Hindlimb muscle (tissue), 1 donor: Measurements from ENCODE around the gene TM4SF18. TPM values are rescaled to one million over a fixed set of nuclear protein-coding genes. Genes with fewer than 3 reads are reported as not detected.
"Not testable (repeated sequence)": the region's sequence is repeated elsewhere in the genome, so short reads cannot be mapped to it uniquely, and the experiment has no call there.

ENCODE experiments used
- DNase-seq: peaks from one replicate; pipeline ENCODE4 v3.0.0-alpha.2; 2013
- polyA plus RNA-seq: library from polyadenylated mRNA; unstranded; fragments of 120-200 nt; gene quantifications from one replicate; pipeline ENCODE4 v1.2.1, GENCODE V29; 2013; ENCODE audit not compliant: insufficient read length

TM4SF18 gene
- polyA plus RNA-seq, 1 donor = 12.9 TPM

GRCh38 chr3:149368201-149368673, 34.8 kb upstream of the TM4SF18 start:
- no peak for DNase-seq

GRCh38 chr3:149366941-149367840, 33.8 kb upstream of the TM4SF18 start:
- DNase-seq = no peak

- no peak for DNase-seq
These were observed 32.6 kb upstream of the TM4SF18 start for GRCh38 chr3:149366031-149366430.

- no peak for DNase-seq
These were observed 31.2 kb upstream of the TM4SF18 start for GRCh38 chr3:149364624-149365023.

GRCh38 chr3:149363053-149363452, 29.6 kb upstream of the TM4SF18 start:
- DNase-seq = no peak

DNA sequence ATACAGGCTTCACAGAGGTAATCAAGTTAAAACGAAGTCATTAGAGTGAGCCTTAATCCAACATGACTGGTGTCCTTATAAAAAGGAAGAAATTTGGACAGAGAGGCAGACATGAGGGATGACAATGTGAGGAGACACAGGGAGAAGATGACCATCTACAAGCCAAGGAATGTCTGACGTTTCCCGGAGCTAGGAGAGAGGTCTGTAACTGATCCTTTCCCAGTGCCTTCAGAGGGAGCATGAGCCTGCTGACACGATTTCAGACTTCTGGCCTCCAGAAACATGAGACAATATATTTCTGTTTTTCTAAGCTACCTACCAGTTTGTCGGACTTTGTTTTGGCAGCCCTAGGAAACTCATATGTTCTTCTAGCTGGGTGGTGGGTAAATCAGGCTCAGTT, 28.9 kb upstream of the TM4SF18 start:
- no peak for DNase-seq

DNA sequence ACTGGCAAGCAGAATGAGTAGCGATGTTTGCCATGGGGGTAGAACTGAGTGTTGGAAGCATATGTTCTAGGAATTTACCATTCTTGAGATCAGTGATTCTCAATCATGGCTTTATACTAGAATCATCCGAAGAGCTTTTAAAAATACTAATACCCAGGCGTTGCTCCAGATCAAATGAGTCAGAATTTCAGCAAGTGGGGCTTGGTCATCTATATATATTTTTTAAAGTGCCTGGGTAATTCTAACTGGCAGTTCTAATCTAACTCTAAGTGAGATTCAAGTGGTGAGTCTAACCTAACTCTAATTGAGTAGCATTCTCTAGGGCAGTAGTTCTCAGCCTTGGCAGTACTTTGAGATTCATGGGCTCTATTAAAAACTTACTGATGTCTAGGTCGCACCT, 23.2 kb upstream of the TM4SF18 start:
- DNase-seq = no peak

- DNase-seq = no peak
These were observed 22.7 kb upstream of the TM4SF18 start for GRCh38 chr3:149356044-149356592.

DNA sequence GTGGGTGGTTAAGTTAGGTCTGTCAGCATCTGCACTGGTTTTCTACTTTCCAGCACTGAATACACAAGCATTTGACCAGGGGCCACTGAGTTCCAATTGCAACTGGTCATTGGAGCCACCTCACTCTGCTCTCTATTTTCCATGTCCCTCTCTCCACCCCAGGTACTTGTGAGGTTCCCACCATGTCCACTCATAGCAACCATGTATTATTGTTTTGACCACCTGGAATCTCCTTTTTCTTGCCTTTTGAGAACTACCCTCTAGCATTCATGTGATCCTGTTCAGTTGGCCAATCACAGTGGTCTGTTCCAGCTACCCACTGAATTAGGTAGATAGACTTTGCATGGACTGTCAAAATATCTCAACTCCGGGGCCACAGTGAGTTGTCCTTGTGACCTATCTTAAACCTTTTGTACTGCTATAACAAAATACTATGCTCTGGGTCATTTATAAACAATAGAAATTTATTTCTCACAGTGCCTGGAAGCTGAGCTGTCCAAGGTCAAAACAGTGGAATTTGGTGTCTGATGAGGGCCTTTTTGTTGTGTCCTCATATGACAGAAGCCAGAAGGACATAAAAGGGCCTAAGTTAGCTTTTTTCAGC, 20.2 kb upstream of the TM4SF18 start:
- no peak for DNase-seq

- no peak for DNase-seq
These were observed 19.1 kb upstream of the TM4SF18 start for GRCh38 chr3:149352556-149352955.

- DNase-seq = no peak
These were observed 10.5 kb upstream of the TM4SF18 start for GRCh38 chr3:149343951-149344350.

DNA sequence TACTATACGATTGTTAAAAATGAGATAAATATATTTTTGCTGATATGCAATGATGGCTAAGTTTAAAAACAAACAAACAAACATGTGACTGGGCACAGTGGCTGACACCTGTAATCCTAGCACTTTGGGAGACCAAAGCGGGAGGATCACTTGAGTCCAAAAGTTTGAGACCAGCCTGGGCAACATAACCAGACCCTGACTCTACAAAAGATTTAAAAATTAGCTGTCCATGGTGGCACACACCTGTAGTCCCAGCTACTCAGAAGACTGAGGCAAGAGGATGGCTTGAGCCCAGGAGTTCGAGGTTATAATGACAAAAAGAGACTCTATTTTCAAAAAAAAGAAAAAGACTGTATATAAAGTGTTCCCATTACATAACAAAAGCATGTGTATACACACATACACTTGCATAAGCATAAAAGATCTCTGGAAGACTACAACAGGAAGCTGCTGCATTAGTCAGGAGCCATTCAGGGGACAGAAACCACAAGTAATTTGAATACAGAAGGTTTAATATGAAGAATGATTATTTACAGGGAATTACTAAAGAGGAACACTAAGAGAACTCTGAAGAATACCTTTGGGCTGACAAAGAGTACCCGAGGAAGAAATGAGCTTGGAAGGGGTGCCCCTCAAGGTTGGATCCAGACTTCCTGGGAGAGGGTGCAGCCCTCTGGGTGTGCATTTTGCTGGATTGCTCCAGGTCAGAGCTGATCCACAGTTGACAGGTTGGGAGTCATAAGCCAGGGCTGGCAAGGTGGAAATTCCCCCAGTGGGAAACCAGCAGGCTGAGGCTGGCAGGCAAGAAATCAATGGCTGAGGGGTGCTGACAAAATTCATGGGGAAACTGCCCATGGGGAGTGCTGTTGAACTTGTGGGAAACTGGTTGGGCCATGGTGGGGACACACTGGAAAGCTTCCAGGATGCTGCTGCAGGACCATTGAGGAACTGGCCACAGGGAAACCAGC, 9.3 kb upstream of the TM4SF18 start:
- no peak for DNase-seq

DNA sequence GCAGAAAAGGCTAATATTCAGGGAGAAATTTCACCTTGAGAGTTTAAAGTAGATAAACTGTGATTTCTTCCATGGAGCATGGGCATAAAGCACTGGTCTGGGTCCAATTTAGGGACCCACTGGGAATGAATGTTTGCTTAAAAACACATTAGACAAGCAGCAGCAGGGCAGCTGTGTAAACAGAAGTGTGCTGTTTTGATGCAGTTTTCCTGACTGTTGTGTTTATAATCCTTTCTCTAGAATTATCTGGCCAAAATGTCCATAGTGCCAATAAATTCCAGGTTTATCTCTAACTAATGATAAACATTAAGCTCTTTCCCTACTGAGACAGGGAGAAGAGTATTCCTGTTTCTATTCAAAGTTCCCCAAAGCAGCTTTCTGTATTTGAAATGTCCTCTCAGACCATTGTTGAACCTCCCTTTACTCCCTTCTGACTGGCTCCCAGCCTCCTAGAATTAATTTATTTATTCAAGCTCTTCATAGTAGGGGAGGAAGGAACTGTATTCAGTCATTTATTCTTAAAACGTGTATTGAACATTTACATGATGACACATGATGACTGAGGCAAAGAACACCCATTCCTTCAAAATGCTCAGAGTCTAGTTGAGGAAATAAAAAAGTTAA, 7.0 kb upstream of the TM4SF18 start:
- no peak for DNase-seq

DNA sequence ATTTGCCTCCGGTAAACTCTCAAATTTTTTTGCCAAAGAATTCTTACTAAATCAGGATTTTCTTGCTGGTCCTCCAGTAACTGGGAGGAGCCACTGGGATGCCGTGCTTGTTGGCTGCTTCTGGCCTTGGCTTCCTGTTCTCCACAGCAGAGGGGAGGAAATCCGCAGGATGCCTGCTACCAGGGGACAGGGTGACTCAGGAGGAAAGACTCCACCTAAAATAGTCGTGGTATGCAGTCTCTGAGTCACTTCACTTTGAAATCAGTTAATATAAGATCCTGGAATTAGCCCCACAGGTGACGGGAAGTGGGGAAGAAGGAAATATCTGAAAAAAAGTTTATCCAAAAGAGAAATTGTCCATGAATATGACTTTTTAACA, 6.5 kb upstream of the TM4SF18 start:
- peak; percentile 29 for DNase-seq

- not testable (repeated sequence) for DNase-seq
These were observed 4.0 kb upstream of the TM4SF18 start for GRCh38 chr3:149337486-149337885.

DNA sequence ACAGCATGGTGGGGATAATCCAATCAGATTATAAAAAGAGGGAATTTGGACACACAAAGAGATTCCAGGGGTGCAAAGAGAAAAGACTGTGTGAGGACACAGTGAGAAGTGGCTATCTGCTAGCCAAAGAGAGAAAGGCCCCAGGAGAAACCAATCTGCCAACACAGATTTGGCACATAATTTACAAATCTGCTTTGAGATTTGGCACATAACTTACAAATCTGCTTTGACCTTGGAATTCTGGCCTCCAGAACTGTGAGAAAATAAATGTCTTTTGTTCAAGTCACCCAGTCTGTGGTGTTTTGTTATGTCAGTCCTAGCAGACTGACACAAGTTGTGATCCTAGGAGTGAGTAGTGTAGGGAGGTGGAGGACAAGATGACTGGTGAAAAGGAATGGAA, 3.5 kb upstream of the TM4SF18 start:
- DNase-seq = no peak

- DNase-seq = no peak
These were observed 665 bp downstream of the TM4SF18 start for GRCh38 chr3:149332771-149333170.

- no peak for DNase-seq
These were observed 1.1 kb downstream of the TM4SF18 start for GRCh38 chr3:149332227-149332765.

DNA sequence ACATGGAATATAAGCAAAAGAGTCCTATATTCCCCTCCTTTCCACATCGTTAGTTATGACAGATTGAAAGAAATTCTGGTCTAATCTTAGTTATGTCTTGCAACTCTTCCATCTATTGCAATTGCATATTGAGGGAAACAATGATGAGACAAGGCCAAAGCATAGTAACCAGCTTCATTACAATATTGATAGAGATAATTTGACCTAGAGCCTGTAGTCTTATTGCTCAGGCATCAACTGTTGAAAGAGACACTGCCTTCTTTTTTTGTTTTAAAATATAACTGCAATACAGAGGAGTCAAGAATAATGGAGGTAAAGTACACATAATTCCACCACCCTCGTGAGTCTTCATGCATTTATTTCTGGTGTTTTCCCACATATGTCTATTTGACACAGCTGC, 2.0 kb downstream of the TM4SF18 start:
- DNase-seq = no peak

DNA sequence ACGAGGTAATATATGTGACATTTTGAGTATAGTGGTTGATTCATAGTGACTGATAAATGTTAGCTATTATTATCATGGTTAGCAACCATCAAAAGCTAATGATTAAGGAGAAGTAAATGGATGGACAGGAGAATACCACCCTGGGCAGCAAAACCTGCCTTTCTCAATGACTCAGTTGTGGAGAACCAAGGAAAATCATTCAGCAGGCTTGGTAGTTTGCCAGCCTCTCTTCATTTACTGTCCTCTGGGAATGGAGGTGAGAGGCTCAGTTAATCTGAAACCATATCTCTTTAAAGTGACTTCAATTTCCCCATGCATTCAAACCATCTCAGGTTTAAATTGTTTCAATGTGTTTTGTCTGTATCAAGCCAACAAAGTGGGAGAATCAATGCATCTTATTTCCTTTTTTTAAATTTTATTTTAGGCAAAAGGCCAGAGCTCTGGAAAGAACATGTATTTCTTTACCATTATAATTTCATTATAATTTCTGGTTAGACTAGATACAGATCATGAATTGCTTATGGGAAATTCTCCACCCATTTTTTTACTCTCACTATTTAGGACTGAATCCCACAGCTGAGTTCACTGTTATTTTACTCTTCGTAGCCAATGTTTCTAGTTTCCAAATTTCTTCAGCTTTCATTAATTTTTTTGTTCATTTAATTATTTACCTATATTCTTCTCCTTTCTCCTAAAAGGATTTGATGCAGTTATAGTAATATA, 2.7 kb downstream of the TM4SF18 start:
- DNase-seq = no peak

GRCh38 chr3:149327156-149327555, 6.3 kb downstream of the TM4SF18 start:
- no peak for DNase-seq
